Prostate gland (tissue), 2 donors: ENCODE measurements around the gene SZRD1. TPM values are rescaled to one million over a fixed set of nuclear protein-coding genes. Genes with fewer than 3 reads are reported as not detected.

ENCODE experiments used
- DNase-seq: peaks from one replicate; pipeline ENCODE4 v3.0.0-alpha.2; 2019; ENCODE audit warnings: low spot score
- H3K27ac ChIP-seq, 2 donors: fragments of 200-600 bp; sonication (generic); 2 replicates each; pipeline ENCODE4 v1.5.1; 2017 to 2019
- H3K27me3 ChIP-seq: fragments of 200-600 bp; sonication (generic); replicated peaks from 2 replicates; pipeline ENCODE4 v1.5.1; 2019; ENCODE audit not compliant: insufficient read depth
- H3K36me3 ChIP-seq, 2 donors: fragments of 200-600 bp; sonication (generic); 1 replicate in 1 of 2; 2 replicates in 1 of 2; pipeline versions ENCODE4 v1.5.1 to v1.8.1; 2017 to 2019
- H3K4me1 ChIP-seq: fragments of 200-600 bp; sonication (generic); replicated peaks from 2 replicates; pipeline ENCODE4 v1.5.1; 2019
- H3K4me3 ChIP-seq, 2 donors: fragments of 200-600 bp; sonication (generic); 2 replicates each; pipeline ENCODE4 v1.5.1; 2017 to 2019
- H3K9me3 ChIP-seq: fragments of 200-600 bp; sonication (generic); 2 replicates; pipeline ENCODE4 v1.5.1; 2017
- POLR2A ChIP-seq: fragments of 450-650 bp; IDR thresholded peaks from one replicate; pipeline ENCODE4 v1.6.1; 2016; ENCODE audit warnings: antibody characterized with exemption, mild to moderate bottlenecking
- POLR2AphosphoS5 ChIP-seq: sonication (generic); formaldehyde crosslinking; IDR thresholded peaks from one replicate; pipeline ENCODE4 v1.6.1; 2017; ENCODE audit warnings: antibody characterized with exemption
- WGBS: methylation state at CpG from one replicate; pipeline ENCODE4 v1.1.5; 2018; 5-methylcytosine and 5-hydroxymethylcytosine counted together
- intact Hi-C: fragments of 100-400 bp; cut with DNase I; formaldehyde crosslinking; loops from one replicate; pipeline ENCODE4 v1.14.2; 2022
- total RNA-seq, 2 donors: library from RNA; depleted of rRNA; stranded (reverse); fragments of >200 nt; gene quantifications; one replicate each; pipeline ENCODE4 v1.1.0, GENCODE V29; 2016
- TF ChIP-seq, protein P1 (sequence below), 4 experiments: fragments of 200-600 bp in 2 of 4; fragments of 450-650 bp in 2 of 4; sonication (generic) in 2 of 4; IDR thresholded peaks; 1 replicate in 3 of 4; 2 replicates in 1 of 4; pipeline ENCODE4 v1.5.1; 2016 to 2019; ENCODE audit warnings: antibody characterized with exemption in 4 of 4, mild to moderate bottlenecking in 2 of 4, moderate library complexity in 2 of 4

The SZRD1 gene, protein sequence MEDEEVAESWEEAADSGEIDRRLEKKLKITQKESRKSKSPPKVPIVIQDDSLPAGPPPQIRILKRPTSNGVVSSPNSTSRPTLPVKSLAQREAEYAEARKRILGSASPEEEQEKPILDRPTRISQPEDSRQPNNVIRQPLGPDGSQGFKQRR
- 10 to 100 TPM; 64.8 to 78.6 TPM for total RNA-seq

- Histone ChIP-seq H3K27ac (peak within 1 kb of the TSS; percentile 97 to 98), H3K4me3 (peak within 1 kb of the TSS; percentile 69), H3K36me3 (no peaks in the 10 kb centered on the region), H3K4me1 (peaks cover 6% of the 10 kb centered on the region), H3K9me3 (no peaks in the 10 kb centered on the region), H3K27me3 (no peaks in the 10 kb centered on the region)
- WGBS: 2% methylated on average over 24 of the region's 24 CpGs
- peak; percentile 98 for DNase-seq
- intact Hi-C loops: loop anchor here (5.0 kb wide), 1 partner anchor 289 kb away; no protein-coding TSS in a partner anchor
- TF ChIP-seq POLR2AphosphoS5 (peak; percentile 99), POLR2A (no peak)
- TF ChIP-seq, protein P1, sequence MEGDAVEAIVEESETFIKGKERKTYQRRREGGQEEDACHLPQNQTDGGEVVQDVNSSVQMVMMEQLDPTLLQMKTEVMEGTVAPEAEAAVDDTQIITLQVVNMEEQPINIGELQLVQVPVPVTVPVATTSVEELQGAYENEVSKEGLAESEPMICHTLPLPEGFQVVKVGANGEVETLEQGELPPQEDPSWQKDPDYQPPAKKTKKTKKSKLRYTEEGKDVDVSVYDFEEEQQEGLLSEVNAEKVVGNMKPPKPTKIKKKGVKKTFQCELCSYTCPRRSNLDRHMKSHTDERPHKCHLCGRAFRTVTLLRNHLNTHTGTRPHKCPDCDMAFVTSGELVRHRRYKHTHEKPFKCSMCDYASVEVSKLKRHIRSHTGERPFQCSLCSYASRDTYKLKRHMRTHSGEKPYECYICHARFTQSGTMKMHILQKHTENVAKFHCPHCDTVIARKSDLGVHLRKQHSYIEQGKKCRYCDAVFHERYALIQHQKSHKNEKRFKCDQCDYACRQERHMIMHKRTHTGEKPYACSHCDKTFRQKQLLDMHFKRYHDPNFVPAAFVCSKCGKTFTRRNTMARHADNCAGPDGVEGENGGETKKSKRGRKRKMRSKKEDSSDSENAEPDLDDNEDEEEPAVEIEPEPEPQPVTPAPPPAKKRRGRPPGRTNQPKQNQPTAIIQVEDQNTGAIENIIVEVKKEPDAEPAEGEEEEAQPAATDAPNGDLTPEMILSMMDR (IDR thresholded peaks at IDR 0.05): no peak
Measured at GRCh38 chr1:16366722-16367257, at the start of gene SZRD1. Gene SZRD1, plus strand, starts transcription at chr1:16367242. Its CDS starts 16 bp downstream, at chr1:16367258.

DNA sequence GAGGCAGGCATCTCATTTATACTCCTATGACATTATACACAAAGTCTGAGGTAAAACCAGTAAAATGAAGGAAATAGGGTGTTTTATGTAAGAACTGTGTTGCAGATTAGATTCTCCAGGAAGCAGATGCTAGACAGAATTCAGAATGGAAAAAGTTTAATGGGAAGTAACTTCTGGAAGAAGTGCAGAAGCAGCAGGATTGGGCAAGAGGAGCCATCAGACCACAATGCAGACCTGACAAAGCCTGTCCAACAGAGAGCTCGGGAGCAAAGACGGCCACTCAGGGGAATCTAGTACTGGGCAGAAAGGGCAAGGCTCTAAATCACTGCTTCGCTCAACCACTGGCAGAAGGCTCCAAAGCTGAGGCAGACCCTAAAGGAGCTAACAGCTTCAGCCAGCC lies 48.5 kb upstream of the SZRD1 start:
- H3K4me1 ChIP-seq: peaks cover 2% of the 10 kb centered on the region
- no peaks in the 10 kb centered on the region for H3K9me3 ChIP-seq
- H3K27me3 ChIP-seq: no peaks in the 10 kb centered on the region
- peak overlapping the region in 1 of 2 donors; percentile 17 for H3K27ac ChIP-seq
- 50% methylated on average over 3 of the region's 3 CpGs for WGBS
- intact Hi-C loops: no loop called here
- H3K4me3 ChIP-seq: no peak overlapping the region
- no peaks in the 10 kb centered on the region for H3K36me3 ChIP-seq
- DNase-seq: peak; percentile 17
- TF ChIP-seq, protein P1 (IDR thresholded peaks at IDR 0.05): no peak
- no peak for TF ChIP-seq POLR2A
- TF ChIP-seq POLR2AphosphoS5: no peak

- 59% methylated on average over 4 of the region's 4 CpGs for WGBS
- intact Hi-C loops: no loop called here
- Histone ChIP-seq H3K27me3 (no peaks in the 10 kb centered on the region), H3K4me3 (no peak overlapping the region), H3K4me1 (peaks cover 7% of the 10 kb centered on the region), H3K27ac (no peak overlapping the region), H3K36me3 (no peaks in the 10 kb centered on the region), H3K9me3 (no peaks in the 10 kb centered on the region)
- TF ChIP-seq, protein P1 (IDR thresholded peaks at IDR 0.05): no peak
- TF ChIP-seq POLR2A: no peak
- no peak for TF ChIP-seq POLR2AphosphoS5
- no peak for DNase-seq
Measured at GRCh38 chr1:16321176-16321867, 45.7 kb upstream of the SZRD1 start.

- WGBS: 90% methylated on average over 6 of the region's 6 CpGs
- DNase-seq: peak; percentile 18
- Histone ChIP-seq H3K4me1 (peaks cover 7% of the 10 kb centered on the region), H3K36me3 (no peaks in the 10 kb centered on the region), H3K27me3 (no peaks in the 10 kb centered on the region), H3K27ac (no peak overlapping the region), H3K4me3 (no peak overlapping the region), H3K9me3 (no peaks in the 10 kb centered on the region)
- intact Hi-C loops: no loop called here
- TF ChIP-seq POLR2AphosphoS5 (peak; percentile 40), POLR2A (no peak)
- TF ChIP-seq, protein P1 (IDR thresholded peaks at IDR 0.05): no peak
Measured at GRCh38 chr1:16324456-16324890, 42.6 kb upstream of the SZRD1 start.
